Measurements from ENCODE around the gene INCENP.

Gene INCENP

GRCh38 chr11:62124186-62125113 lies 639 bp downstream of the INCENP start:
- DNase-seq = no peak

GRCh38 chr11:62125316-62125715 lies 1.5 kb downstream of the INCENP start:
- no peak for DNase-seq

- DNase-seq = no peak
Measured at GRCh38 chr11:62125881-62126280, 2.1 kb downstream of the INCENP start.

- DNase-seq = no peak
Measured at GRCh38 chr11:62127426-62127825, 3.6 kb downstream of the INCENP start.

- DNase-seq = no peak
Measured at GRCh38 chr11:62127941-62128770, 4.3 kb downstream of the INCENP start.

GRCh38 chr11:62128835-62129234 lies 5.0 kb downstream of the INCENP start:
- no peak for DNase-seq

- DNase-seq = no peak
Measured at GRCh38 chr11:62129590-62130282, 5.9 kb downstream of the INCENP start.

- no peak for DNase-seq
Measured at GRCh38 chr11:62130283-62131169, 6.7 kb downstream of the INCENP start.

- DNase-seq = no peak
Measured at GRCh38 chr11:62131170-62131464, 7.3 kb downstream of the INCENP start.

GRCh38 chr11:62132191-62132590 lies 8.4 kb downstream of the INCENP start:
- DNase-seq = no peak

- DNase-seq = no peak
Measured at GRCh38 chr11:62132689-62133293, 9.0 kb downstream of the INCENP start.

GRCh38 chr11:62133328-62134065 lies 9.7 kb downstream of the INCENP start:
- no peak for DNase-seq

- no peak for DNase-seq
Measured at GRCh38 chr11:62137276-62137861, 13.6 kb downstream of the INCENP start.

GRCh38 chr11:62137881-62138629 lies 14.2 kb downstream of the INCENP start:
- no peak for DNase-seq

- no peak for DNase-seq
Measured at GRCh38 chr11:62138630-62139425, 15.0 kb downstream of the INCENP start.

GRCh38 chr11:62139526-62140303 lies 15.9 kb downstream of the INCENP start:
- no peak for DNase-seq

GRCh38 chr11:62140304-62141110 lies 16.7 kb downstream of the INCENP start:
- no peak for DNase-seq
